SK-N-SH treated with all-trans-retinoic acid at 6 μM for 48 hours (cell line): Measurements from ENCODE around the gene ADD3.

Experiments used
- ESRRG ChIP-seq: fragments of 250-450 bp; sonication (Bioruptor Pico); IDR thresholded peaks from 2 replicates; pipeline ENCODE4 v1.6.1; 2021; ENCODE audit warnings: mild to moderate bottlenecking
- GLIS3 ChIP-seq: fragments of 250-450 bp; sonication (Bioruptor Pico); IDR thresholded peaks from 2 replicates; pipeline ENCODE4 v1.5.0; 2020; ENCODE audit warnings: mild to moderate bottlenecking, moderate library complexity
- RARB ChIP-seq: fragments of 250-450 bp; sonication (Bioruptor Pico); IDR thresholded peaks from 2 replicates; pipeline ENCODE4 v1.8.0; 2021; ENCODE audit warnings: mild to moderate bottlenecking, moderate library complexity
- SNAI2 ChIP-seq: fragments of 250-450 bp; sonication (Bioruptor Pico); IDR thresholded peaks from 2 replicates; pipeline ENCODE4 v1.5.0; 2020; ENCODE audit warnings: mild to moderate bottlenecking, moderate library complexity
- TCF4 ChIP-seq: fragments of 250-450 bp; sonication (Bioruptor Pico); IDR thresholded peaks from 2 replicates; pipeline ENCODE4 v1.8.0; 2021; ENCODE audit warnings: mild to moderate bottlenecking, moderate library complexity, borderline replicate concordance
- TOX ChIP-seq: fragments of 250-450 bp; sonication (Bioruptor Pico); IDR thresholded peaks from 2 replicates; pipeline ENCODE4 v1.8.0; 2021; ENCODE audit warnings: mild to moderate bottlenecking, moderate library complexity, borderline replicate concordance
- TSHZ2 ChIP-seq: fragments of 250-450 bp; sonication (Bioruptor Pico); IDR thresholded peaks from 2 replicates; pipeline ENCODE4 v1.5.0; 2020; ENCODE audit warnings: mild to moderate bottlenecking, moderate library complexity
- ZNF70 ChIP-seq: fragments of 450-650 bp; formaldehyde crosslinking; IDR thresholded peaks from 2 replicates; pipeline ENCODE4 v1.5.0; 2020; ENCODE audit warnings: mild to moderate bottlenecking, moderate library complexity
- ZNF8 ChIP-seq: fragments of 450-650 bp; formaldehyde crosslinking; IDR thresholded peaks from 2 replicates; pipeline ENCODE4 v1.5.0; 2020; ENCODE audit warnings: mild to moderate bottlenecking, moderate library complexity
- TF ChIP-seq, protein P1 (sequence below): fragments of 250-450 bp; sonication (Bioruptor Pico); IDR thresholded peaks from 2 replicates; pipeline ENCODE4 v1.8.0; 2020; ENCODE audit warnings: mild to moderate bottlenecking, moderate library complexity, borderline replicate concordance

DNA sequence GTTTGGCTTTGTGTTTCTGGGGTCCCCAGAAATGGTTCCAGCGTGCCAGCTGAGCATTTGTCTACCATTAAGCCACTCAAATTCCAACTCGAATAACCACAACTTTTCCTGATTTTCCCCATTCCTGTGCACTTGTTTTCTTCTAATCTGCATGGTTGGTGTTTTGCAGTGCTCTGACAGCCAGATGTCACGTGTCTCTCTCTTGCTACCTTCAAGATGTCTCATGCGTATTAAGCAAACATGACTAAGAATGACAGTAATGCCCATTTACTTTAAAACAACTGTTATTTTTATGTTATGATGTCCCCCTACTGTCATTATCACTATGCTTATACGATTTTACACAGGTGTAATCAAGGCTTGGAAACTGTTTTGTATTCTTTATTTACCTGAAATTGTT is 164.4 kb downstream of the ADD3 start:
- no peak for TF ChIP-seq TSHZ2 (CRISPR knock-in tag)
- TF ChIP-seq, protein P1, sequence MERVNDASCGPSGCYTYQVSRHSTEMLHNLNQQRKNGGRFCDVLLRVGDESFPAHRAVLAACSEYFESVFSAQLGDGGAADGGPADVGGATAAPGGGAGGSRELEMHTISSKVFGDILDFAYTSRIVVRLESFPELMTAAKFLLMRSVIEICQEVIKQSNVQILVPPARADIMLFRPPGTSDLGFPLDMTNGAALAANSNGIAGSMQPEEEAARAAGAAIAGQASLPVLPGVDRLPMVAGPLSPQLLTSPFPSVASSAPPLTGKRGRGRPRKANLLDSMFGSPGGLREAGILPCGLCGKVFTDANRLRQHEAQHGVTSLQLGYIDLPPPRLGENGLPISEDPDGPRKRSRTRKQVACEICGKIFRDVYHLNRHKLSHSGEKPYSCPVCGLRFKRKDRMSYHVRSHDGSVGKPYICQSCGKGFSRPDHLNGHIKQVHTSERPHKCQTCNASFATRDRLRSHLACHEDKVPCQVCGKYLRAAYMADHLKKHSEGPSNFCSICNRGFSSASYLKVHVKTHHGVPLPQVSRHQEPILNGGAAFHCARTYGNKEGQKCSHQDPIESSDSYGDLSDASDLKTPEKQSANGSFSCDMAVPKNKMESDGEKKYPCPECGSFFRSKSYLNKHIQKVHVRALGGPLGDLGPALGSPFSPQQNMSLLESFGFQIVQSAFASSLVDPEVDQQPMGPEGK (CRISPR knock-in tag), result no peak
- TF ChIP-seq TOX (CRISPR knock-in tag), result no peak
- no peak for TF ChIP-seq ESRRG (CRISPR knock-in tag)
- TF ChIP-seq ZNF70 (CRISPR knock-in tag), result no peak
- no peak for TF ChIP-seq TCF4 (CRISPR knock-in tag)
- TF ChIP-seq RARB, result no peak
- TF ChIP-seq ZNF8, result no peak
- no peak for TF ChIP-seq SNAI2 (CRISPR knock-in tag)
- no peak for TF ChIP-seq GLIS3
